WTC11 (cell line): ENCODE data around the gene KCNB1. TPM values are rescaled to one million over a fixed set of nuclear protein-coding genes. Genes with fewer than 3 reads are reported as not detected.

Experiments
- ATAC-seq: fragments of 200-7000 bp; cut with Tn5 transposase; 2 replicates; pipeline ENCODE4 v1.10.0; 2021; ENCODE audit warnings: mild to moderate bottlenecking, moderate library complexity
- CTCF ChIA-PET: fragments of 300-600 bp; sonication (Branson Sonifier 250); formaldehyde crosslinking; loops from one replicate; lab custom pipeline; 2021; ENCODE audit warnings: antibody characterized with exemption; lab: Charles Lee
- POLR2A ChIA-PET: fragments of 350-600 bp; sonication (Branson Sonifier 250); formaldehyde crosslinking; loops from one replicate; lab custom pipeline; 2021; ENCODE audit warnings: antibody characterized with exemption; lab: Charles Lee
- DNase-seq: peaks from one replicate; pipeline ENCODE4 v3.0.0; 2021; ENCODE audit warnings: low spot score
- H3K27ac Mint-ChIP-seq: 2 replicates; pipeline ENCODE4 v1.8.0; 2021; ENCODE audit warnings: mixed read lengths
- H3K27me3 Mint-ChIP-seq: 2 replicates; pipeline ENCODE4 v1.8.0; 2021; ENCODE audit warnings: low read depth, mild to moderate bottlenecking, moderate library complexity, mixed read lengths
- H3K36me3 Mint-ChIP-seq: 2 replicates; pipeline ENCODE4 v1.8.0; 2021; ENCODE audit warnings: mixed read lengths
- H3K4me1 Mint-ChIP-seq: 2 replicates; pipeline ENCODE4 v1.8.0; 2022; ENCODE audit warnings: mixed read lengths
- H3K4me3 Mint-ChIP-seq: 2 replicates; pipeline ENCODE4 v1.8.0; 2021; ENCODE audit warnings: mild to moderate bottlenecking, moderate library complexity, mixed read lengths
- H3K9me3 Mint-ChIP-seq: 2 replicates; pipeline ENCODE4 v1.8.0; 2021; ENCODE audit warnings: mixed read lengths
- AFF4 ChIP-seq: sonication (generic); formaldehyde crosslinking; IDR thresholded peaks from 2 replicates; pipeline ENCODE4 v1.8.1; 2023; ENCODE audit warnings: mild to moderate bottlenecking, missing genetic modification reagents, borderline replicate concordance
- AR ChIP-seq: fragments of 250-450 bp; sonication (Bioruptor Pico); IDR thresholded peaks from 2 replicates; pipeline ENCODE4 v1.9.0; 2021; ENCODE audit warnings: mild to moderate bottlenecking
- ATF1 ChIP-seq: sonication (generic); formaldehyde crosslinking; IDR thresholded peaks from 2 replicates; pipeline ENCODE4 v1.8.1; 2023; ENCODE audit warnings: mild to moderate bottlenecking, moderate library complexity, missing genetic modification reagents
- ATF2 ChIP-seq: sonication (generic); formaldehyde crosslinking; IDR thresholded peaks from 2 replicates; pipeline ENCODE4 v1.8.1; 2022; ENCODE audit warnings: low read depth, missing genetic modification reagents, borderline replicate concordance
- CREB1 ChIP-seq: sonication (generic); formaldehyde crosslinking; IDR thresholded peaks from 2 replicates; pipeline ENCODE4 v1.8.0; 2023; ENCODE audit warnings: mild to moderate bottlenecking, missing genetic modification reagents
- CREM ChIP-seq: sonication (generic); formaldehyde crosslinking; IDR thresholded peaks from 2 replicates; pipeline ENCODE4 v1.8.1; 2022; ENCODE audit warnings: mild to moderate bottlenecking, missing genetic modification reagents, moderate library complexity
- E2F5 ChIP-seq: sonication (generic); formaldehyde crosslinking; IDR thresholded peaks from 2 replicates; pipeline ENCODE4 v1.8.1; 2022; ENCODE audit warnings: mild to moderate bottlenecking, moderate library complexity, missing genetic modification reagents
- ETV6 ChIP-seq: sonication (generic); formaldehyde crosslinking; IDR thresholded peaks from 2 replicates; pipeline ENCODE4 v1.8.1; 2022; ENCODE audit warnings: mild to moderate bottlenecking, missing genetic modification reagents
- FOXK1 ChIP-seq: sonication (generic); formaldehyde crosslinking; IDR thresholded peaks from 2 replicates; pipeline ENCODE4 v1.8.0; 2022; ENCODE audit warnings: mild to moderate bottlenecking, moderate library complexity, missing genetic modification reagents
- HMGA2 ChIP-seq: fragments of 250-450 bp; sonication (Bioruptor Pico); IDR thresholded peaks from 2 replicates; pipeline ENCODE4 v1.4.0; 2021; ENCODE audit warnings: mild to moderate bottlenecking, moderate library complexity
- IRF1 ChIP-seq: sonication (generic); formaldehyde crosslinking; IDR thresholded peaks from 2 replicates; pipeline ENCODE4 v1.8.0; 2023; ENCODE audit warnings: missing genetic modification reagents
- MLX ChIP-seq: sonication (generic); formaldehyde crosslinking; IDR thresholded peaks from 2 replicates; pipeline ENCODE4 v1.8.1; 2023; ENCODE audit warnings: mild to moderate bottlenecking, missing genetic modification reagents, moderate library complexity
- NFYB ChIP-seq: sonication (generic); formaldehyde crosslinking; conservative IDR thresholded peaks from 2 replicates; pipeline ENCODE4 v1.8.0; 2022; ENCODE audit warnings: low read depth, missing genetic modification reagents
- NR2C2 ChIP-seq: sonication (generic); formaldehyde crosslinking; IDR thresholded peaks from 2 replicates; pipeline ENCODE4 v1.8.0; 2022; ENCODE audit warnings: mild to moderate bottlenecking, missing genetic modification reagents
- OVOL2 ChIP-seq: fragments of 250-450 bp; sonication (Bioruptor Pico); IDR thresholded peaks from 2 replicates; pipeline ENCODE4 v1.9.0; 2021; ENCODE audit warnings: mild to moderate bottlenecking, borderline replicate concordance
- SMAD3 ChIP-seq: sonication (generic); formaldehyde crosslinking; IDR thresholded peaks from 2 replicates; pipeline ENCODE4 v1.8.0; 2022; ENCODE audit warnings: missing genetic modification reagents, mild to moderate bottlenecking, borderline replicate concordance
- ZNF671 ChIP-seq: fragments of 250-450 bp; sonication (Bioruptor Pico); IDR thresholded peaks from 2 replicates; pipeline ENCODE4 v1.8.0; 2021; ENCODE audit warnings: mild to moderate bottlenecking
- ZSCAN18 ChIP-seq: fragments of 250-450 bp; sonication (Bioruptor Pico); IDR thresholded peaks from 2 replicates; pipeline ENCODE4 v2.1.2; 2022; ENCODE audit warnings: mild to moderate bottlenecking, moderate library complexity
- total RNA-seq: library from RNA; stranded (reverse); gene quantifications from 3 replicates; pipeline ENCODE4 v1.2.3, GENCODE V29; 2021

The KCNB1 gene
- total RNA-seq, 1 experiment from 2014 or later: 1.1 TPM

- ChIA-PET POLR2A (no interaction called here), CTCF (interaction anchor here (1.3 kb wide), 1 partner anchor 75 kb away, joined by 3 read pairs; no protein-coding TSS in a partner anchor)
- ATAC-seq (no peak), DNase-seq (no peak)
- H3K4me3 Mint-ChIP-seq: no peak overlapping the region
- peak overlapping the region; percentile 70; the same call in 1 of the 2 replicates for H3K27ac Mint-ChIP-seq
- TF ChIP-seq HMGA2 (CRISPR knock-in tag) (no peak), FOXK1 (no peak), NR2C2 (CRISPR knock-in tag) (no peak), SMAD3 (CRISPR knock-in tag) (no peak), CREB1 (CRISPR knock-in tag) (no peak), MLX (CRISPR knock-in tag) (no peak), AR (no peak), IRF1 (no peak)
- no peaks in the 10 kb centered on the region for H3K36me3 Mint-ChIP-seq
- H3K27me3 Mint-ChIP-seq: no peaks in the 10 kb centered on the region; the same call in 1 of the 2 replicates
- H3K4me1 Mint-ChIP-seq: peaks cover 7% of the 10 kb centered on the region
- H3K9me3 Mint-ChIP-seq: no peaks in the 10 kb centered on the region
Observed at GRCh38 chr20:49409302-49409974, 73.0 kb downstream of the KCNB1 start.

- Mint-ChIP-seq H3K27ac (peak overlapping the region; percentile 80; the same call in 1 of the 2 replicates), H3K9me3 (no peaks in the 10 kb centered on the region), H3K4me1 (peaks cover 10% of the 10 kb centered on the region), H3K4me3 (no peak overlapping the region), H3K36me3 (no peaks in the 10 kb centered on the region), H3K27me3 (no peaks in the 10 kb centered on the region; the same call in 1 of the 2 replicates)
- no peak for DNase-seq
- ATAC-seq: no peak
- ChIA-PET CTCF (interaction anchor here (1.9 kb wide), 1 partner anchor 8 kb away, joined by 6 read pairs; no protein-coding TSS in a partner anchor), POLR2A (no interaction called here)
- TF ChIP-seq NFYB (CRISPR knock-in tag): no peak
- TF ChIP-seq ATF2 (CRISPR knock-in tag): no peak
- TF ChIP-seq AFF4 (CRISPR knock-in tag): no peak
- TF ChIP-seq OVOL2 (CRISPR knock-in tag): no peak
- TF ChIP-seq NR2C2 (CRISPR knock-in tag): no peak
- no peak for TF ChIP-seq ZSCAN18
- TF ChIP-seq AR: no peak
- TF ChIP-seq CREM (CRISPR knock-in tag): no peak
- TF ChIP-seq ATF1 (CRISPR knock-in tag): no peak
- no peak for TF ChIP-seq ZNF671
- no peak for TF ChIP-seq ETV6 (CRISPR knock-in tag)
- no peak for TF ChIP-seq E2F5 (CRISPR knock-in tag)
Observed at GRCh38 chr20:49408509-49409104, 73.9 kb downstream of the KCNB1 start.
